HepG2 (cell line): ENCODE measurements around the gene FGF21. TPM values are rescaled to one million over a fixed set of nuclear protein-coding genes. Genes with fewer than 3 reads are reported as not detected.

Experiments used
- ASH2L ChIP-seq: fragments of 300-600, 200-600 bp; sonication (generic); IDR thresholded peaks from 2 replicates; pipeline ENCODE4 v1.7.0; 2017; ENCODE audit warnings: low read depth, mild to moderate bottlenecking, moderate library complexity, mixed read lengths, low read length; ENCODE audit not compliant: insufficient read length
- ATF7 ChIP-seq, 2 experiments: fragments of 450-650 bp in 1 of 2; sonication (generic) in 1 of 2; formaldehyde crosslinking in 1 of 2; IDR thresholded peaks; 2 replicates each; pipeline versions ENCODE4 v1.4.0 to v1.6.1; 2016 to 2020; ENCODE audit warnings: antibody characterized with exemption in 1 of 2, mild to moderate bottlenecking in 1 of 2, missing genetic modification reagents in 1 of 2
- KDM5A ChIP-seq: fragments of 200-600 bp; sonication (generic); IDR thresholded peaks from 2 replicates; pipeline ENCODE4 v1.7.0; 2018; ENCODE audit warnings: antibody characterized with exemption, mild to moderate bottlenecking, low read length, borderline replicate concordance
- MIXL1 ChIP-seq: IDR thresholded peaks from 2 replicates; pipeline ENCODE4 v1.6.1; 2016
- NRL ChIP-seq: sonication (generic); formaldehyde crosslinking; IDR thresholded peaks from 2 replicates; pipeline ENCODE4 v1.5.0; 2020; ENCODE audit warnings: missing genetic modification reagents, mild to moderate bottlenecking, moderate library complexity, borderline replicate concordance
- SMAD1 ChIP-seq: sonication (generic); formaldehyde crosslinking; IDR thresholded peaks from 2 replicates; pipeline ENCODE4 v1.4.0; 2020; ENCODE audit warnings: missing genetic modification reagents, low read depth, mild to moderate bottlenecking, borderline replicate concordance
- TRIM24 ChIP-seq: sonication (generic); formaldehyde crosslinking; IDR thresholded peaks from 2 replicates; pipeline ENCODE4 v1.8.0; 2022; ENCODE audit warnings: mild to moderate bottlenecking, missing genetic modification reagents
- ZNF609 ChIP-seq: sonication (generic); formaldehyde crosslinking; IDR thresholded peaks from 2 replicates; pipeline ENCODE4 v1.4.0; 2020; ENCODE audit warnings: mild to moderate bottlenecking, missing genetic modification reagents, borderline replicate concordance
- ZSCAN20 ChIP-seq: sonication (generic); formaldehyde crosslinking; IDR thresholded peaks from 2 replicates; pipeline ENCODE4 v1.4.0; 2020; ENCODE audit warnings: missing genetic modification reagents, mild to moderate bottlenecking, borderline replicate concordance
- polyA plus RNA-seq, 8 experiments: library from polyadenylated mRNA; depleted of rRNA in 3 of 8; stranded (reverse) in 7 of 8; unstranded in 1 of 8; fragments of >200 nt; fragmentation: Illumina TruSeq in 4 of 8; extraction: Trizol in 4 of 8; gene quantifications; 2 replicates each; pipeline versions ENCODE4 v1.2.1 to v1.2.3, GENCODE V29; 2011 to 2016; ENCODE audit warnings: low read depth in 4 of 8, missing spikeins in 1 of 8, mixed read lengths in 1 of 8; ENCODE audit not compliant: insufficient read depth in 1 of 8
- total RNA-seq, 5 experiments: library from RNA; depleted of rRNA; stranded (reverse); fragments of >200 nt; fragmentation: Illumina TruSeq; extraction: Trizol; gene quantifications; 2 replicates each; pipeline ENCODE4 v1.2.3, GENCODE V29; 2016; ENCODE audit warnings: low read depth in 1 of 5
- TF ChIP-seq, protein P1 (sequence below): sonication (generic); formaldehyde crosslinking; IDR thresholded peaks from 2 replicates; pipeline ENCODE4 v1.4.0; 2020; ENCODE audit warnings: missing genetic modification reagents, borderline replicate concordance
- TF ChIP-seq, protein P2 (sequence below), 2 experiments: sonication (generic) in 1 of 2; formaldehyde crosslinking in 1 of 2; IDR thresholded peaks; 2 replicates each; pipeline versions ENCODE4 v1.5.1 to v1.6.1; 2011 to 2020; ENCODE audit warnings: borderline replicate concordance in 1 of 2, low read depth in 1 of 2, low read length in 1 of 2, mild to moderate bottlenecking in 1 of 2, missing genetic modification reagents in 1 of 2, moderate library complexity in 1 of 2

Gene FGF21
- total and polyA plus RNA-seq, 2 of the 13 experiments (the other 11 are each of a cell fraction or from before 2014, with no cell fraction given), result 0.17 TPM; not detected in 1

- TF ChIP-seq, protein P1, sequence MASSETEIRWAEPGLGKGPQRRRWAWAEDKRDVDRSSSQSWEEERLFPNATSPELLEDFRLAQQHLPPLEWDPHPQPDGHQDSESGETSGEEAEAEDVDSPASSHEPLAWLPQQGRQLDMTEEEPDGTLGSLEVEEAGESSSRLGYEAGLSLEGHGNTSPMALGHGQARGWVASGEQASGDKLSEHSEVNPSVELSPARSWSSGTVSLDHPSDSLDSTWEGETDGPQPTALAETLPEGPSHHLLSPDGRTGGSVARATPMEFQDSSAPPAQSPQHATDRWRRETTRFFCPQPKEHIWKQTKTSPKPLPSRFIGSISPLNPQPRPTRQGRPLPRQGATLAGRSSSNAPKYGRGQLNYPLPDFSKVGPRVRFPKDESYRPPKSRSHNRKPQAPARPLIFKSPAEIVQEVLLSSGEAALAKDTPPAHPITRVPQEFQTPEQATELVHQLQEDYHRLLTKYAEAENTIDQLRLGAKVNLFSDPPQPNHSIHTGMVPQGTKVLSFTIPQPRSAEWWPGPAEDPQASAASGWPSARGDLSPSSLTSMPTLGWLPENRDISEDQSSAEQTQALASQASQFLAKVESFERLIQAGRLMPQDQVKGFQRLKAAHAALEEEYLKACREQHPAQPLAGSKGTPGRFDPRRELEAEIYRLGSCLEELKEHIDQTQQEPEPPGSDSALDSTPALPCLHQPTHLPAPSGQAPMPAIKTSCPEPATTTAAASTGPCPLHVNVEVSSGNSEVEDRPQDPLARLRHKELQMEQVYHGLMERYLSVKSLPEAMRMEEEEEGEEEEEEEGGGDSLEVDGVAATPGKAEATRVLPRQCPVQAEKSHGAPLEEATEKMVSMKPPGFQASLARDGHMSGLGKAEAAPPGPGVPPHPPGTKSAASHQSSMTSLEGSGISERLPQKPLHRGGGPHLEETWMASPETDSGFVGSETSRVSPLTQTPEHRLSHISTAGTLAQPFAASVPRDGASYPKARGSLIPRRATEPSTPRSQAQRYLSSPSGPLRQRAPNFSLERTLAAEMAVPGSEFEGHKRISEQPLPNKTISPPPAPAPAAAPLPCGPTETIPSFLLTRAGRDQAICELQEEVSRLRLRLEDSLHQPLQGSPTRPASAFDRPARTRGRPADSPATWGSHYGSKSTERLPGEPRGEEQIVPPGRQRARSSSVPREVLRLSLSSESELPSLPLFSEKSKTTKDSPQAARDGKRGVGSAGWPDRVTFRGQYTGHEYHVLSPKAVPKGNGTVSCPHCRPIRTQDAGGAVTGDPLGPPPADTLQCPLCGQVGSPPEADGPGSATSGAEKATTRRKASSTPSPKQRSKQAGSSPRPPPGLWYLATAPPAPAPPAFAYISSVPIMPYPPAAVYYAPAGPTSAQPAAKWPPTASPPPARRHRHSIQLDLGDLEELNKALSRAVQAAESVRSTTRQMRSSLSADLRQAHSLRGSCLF (CRISPR knock-in tag), result no peak; the same call in 1 of the 2 replicates
- TF ChIP-seq, protein P2, sequence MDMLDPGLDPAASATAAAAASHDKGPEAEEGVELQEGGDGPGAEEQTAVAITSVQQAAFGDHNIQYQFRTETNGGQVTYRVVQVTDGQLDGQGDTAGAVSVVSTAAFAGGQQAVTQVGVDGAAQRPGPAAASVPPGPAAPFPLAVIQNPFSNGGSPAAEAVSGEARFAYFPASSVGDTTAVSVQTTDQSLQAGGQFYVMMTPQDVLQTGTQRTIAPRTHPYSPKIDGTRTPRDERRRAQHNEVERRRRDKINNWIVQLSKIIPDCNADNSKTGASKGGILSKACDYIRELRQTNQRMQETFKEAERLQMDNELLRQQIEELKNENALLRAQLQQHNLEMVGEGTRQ (IDR thresholded peaks at IDR 0.05; ENCODE audit: low read depth, low read length), result no peak
- TF ChIP-seq, protein P2 (CRISPR knock-in tag; IDR thresholded peaks at IDR 0.05; ENCODE audit: borderline replicate concordance), result no peak
- TF ChIP-seq TRIM24 (no peak), ZSCAN20 (CRISPR knock-in tag) (no peak), SMAD1 (CRISPR knock-in tag) (no peak), MIXL1 (CRISPR knock-in tag) (no peak; the same call in none of the 2 replicates), ASH2L (peak; percentile 54), ZNF609 (CRISPR knock-in tag) (peak; percentile 58; the same call in 1 of the 2 replicates), ATF7 (IDR thresholded peaks at IDR 0.05) (no peak), ATF7 (CRISPR knock-in tag; IDR thresholded peaks at IDR 0.05) (0 out of 2 replicates have a peak, but pooled peaks have one; percentile 39), KDM5A (peak; percentile 66), NRL (CRISPR knock-in tag) (no peak; the same call in 1 of the 2 replicates)
Observed at GRCh38 chr19:48806818-48807589, 51.7 kb downstream of the FGF21 start (continued).
